Testis (tissue), 2 donors: ENCODE results near the gene MATR3.

ENCODE experiments used
- POLR2A ChIP-seq: fragments of 450-650 bp; IDR thresholded peaks from one replicate; pipeline ENCODE4 v1.6.1; 2017; ENCODE audit warnings: antibody characterized with exemption, mild to moderate bottlenecking, moderate library complexity
- TF ChIP-seq, protein P1 (sequence below), 3 experiments: fragments of 450-650 bp in 2 of 3; fragments of 200-600 bp in 1 of 3; sonication (generic) in 1 of 3; IDR thresholded peaks; one replicate each; pipeline ENCODE4 v1.5.1; 2016 to 2019; ENCODE audit warnings: antibody characterized with exemption in 3 of 3, mild to moderate bottlenecking in 2 of 3, moderate library complexity in 1 of 3

GRCh38 chr5:139315056-139315615 is 21.6 kb downstream of the MATR3 start:
- TF ChIP-seq POLR2A, result no peak
- TF ChIP-seq, protein P1, sequence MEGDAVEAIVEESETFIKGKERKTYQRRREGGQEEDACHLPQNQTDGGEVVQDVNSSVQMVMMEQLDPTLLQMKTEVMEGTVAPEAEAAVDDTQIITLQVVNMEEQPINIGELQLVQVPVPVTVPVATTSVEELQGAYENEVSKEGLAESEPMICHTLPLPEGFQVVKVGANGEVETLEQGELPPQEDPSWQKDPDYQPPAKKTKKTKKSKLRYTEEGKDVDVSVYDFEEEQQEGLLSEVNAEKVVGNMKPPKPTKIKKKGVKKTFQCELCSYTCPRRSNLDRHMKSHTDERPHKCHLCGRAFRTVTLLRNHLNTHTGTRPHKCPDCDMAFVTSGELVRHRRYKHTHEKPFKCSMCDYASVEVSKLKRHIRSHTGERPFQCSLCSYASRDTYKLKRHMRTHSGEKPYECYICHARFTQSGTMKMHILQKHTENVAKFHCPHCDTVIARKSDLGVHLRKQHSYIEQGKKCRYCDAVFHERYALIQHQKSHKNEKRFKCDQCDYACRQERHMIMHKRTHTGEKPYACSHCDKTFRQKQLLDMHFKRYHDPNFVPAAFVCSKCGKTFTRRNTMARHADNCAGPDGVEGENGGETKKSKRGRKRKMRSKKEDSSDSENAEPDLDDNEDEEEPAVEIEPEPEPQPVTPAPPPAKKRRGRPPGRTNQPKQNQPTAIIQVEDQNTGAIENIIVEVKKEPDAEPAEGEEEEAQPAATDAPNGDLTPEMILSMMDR (IDR thresholded peaks at IDR 0.05), result no peak
